ENCODE results near the gene INKA2. TPM values are rescaled to one million over a fixed set of nuclear protein-coding genes. Genes with fewer than 3 reads are reported as not detected.
A peak's percentile ranks its signal among the peaks of the same experiment; 100 is the strongest.

The INKA2 gene
- total and polyA plus RNA-seq, 9 donors: 27.3 to 61.9 (median 44.4) TPM

DNA sequence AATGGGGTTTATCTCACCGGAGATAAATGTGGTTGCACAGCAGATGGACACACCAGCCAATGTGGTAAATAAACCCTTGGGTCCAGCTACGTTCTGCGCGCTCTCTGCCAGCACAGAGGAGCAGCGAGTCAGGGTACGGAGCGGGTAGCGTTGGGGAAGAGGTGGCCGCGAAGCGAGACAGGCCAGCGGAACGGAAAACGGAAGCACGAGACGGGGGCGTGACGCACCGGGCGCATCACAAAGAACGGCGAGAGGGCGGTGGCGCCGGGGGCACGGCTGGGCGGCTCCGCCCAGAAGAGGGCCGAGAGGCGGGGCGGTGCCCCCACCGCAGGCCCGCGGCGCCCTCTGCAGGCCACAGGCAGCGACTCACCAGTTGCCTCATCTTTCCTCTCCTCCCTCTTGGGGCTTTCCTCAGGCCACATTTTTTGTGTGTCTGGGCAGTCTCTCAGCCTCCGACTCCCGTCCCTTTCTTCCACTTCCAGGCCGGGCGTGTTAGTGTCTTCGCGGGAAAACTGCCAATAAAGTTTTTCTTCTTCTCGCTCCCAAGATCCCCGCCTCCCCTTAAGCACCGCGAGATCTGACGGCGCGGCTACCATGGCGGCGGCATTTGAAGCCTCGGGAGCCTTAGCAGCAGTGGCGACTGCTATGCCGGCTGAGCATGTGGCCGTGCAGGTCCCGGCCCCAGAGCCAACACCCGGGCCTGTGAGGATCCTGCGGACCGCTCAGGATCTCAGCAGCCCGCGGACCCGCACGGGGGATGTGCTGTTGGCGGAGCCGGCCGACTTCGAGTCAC is 16.3 kb upstream of the INKA2 start, which contains the start of gene DDX20:
Gene DDX20, plus strand, starts transcription at position 571 of the 793 bp plus-strand sequence. Its CDS starts 24 bp downstream, at position 595.
- Histone ChIP-seq H3K27me3 (ENCODE audit: control insufficient read depth, insufficient read depth, low read length) (no peaks in the 10 kb centered on the region), H3K36me3 (ENCODE audit: control insufficient read depth, insufficient read depth, low read length) (peaks cover 8% of the 10 kb centered on the region), H3K4me3 (ENCODE audit: low read length) (peak within 1 kb of the TSS; percentile 95), H3K27ac (ENCODE audit: low read length) (peak within 1 kb of the TSS; percentile 100), H3K9me3 (replicated peaks; ENCODE audit: control insufficient read depth, low read depth, low read length) (no peaks in the 10 kb centered on the region), H3K4me1 (ENCODE audit: control insufficient read depth, insufficient read depth, low read length) (peaks cover 13% of the 10 kb centered on the region)
- WGBS (ENCODE audit: insufficient coverage): under 1% methylated on average over 60 of the region's 67 CpGs
- DNase-seq: peak; percentile 99

DNA sequence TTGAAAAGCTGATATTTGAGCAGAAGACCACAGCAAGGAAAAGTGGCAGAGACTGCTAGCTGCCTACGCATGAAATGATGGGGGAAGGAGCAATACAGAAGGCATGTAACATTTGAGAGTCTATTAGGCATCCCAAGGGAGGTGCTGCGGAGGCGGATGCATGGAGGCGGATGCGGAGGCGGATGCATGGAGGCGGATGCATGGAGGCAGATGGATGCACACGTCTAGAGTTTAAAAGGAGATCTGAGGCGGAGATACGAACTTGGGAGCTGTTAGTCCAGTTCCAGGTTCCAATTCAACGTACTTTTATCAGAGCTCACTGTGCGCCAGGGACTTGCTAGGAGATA is 15.8 kb upstream of the INKA2 start:
- peak overlapping the region; percentile 95 for H3K4me3 ChIP-seq (ENCODE audit: low read length)
- H3K27ac ChIP-seq (ENCODE audit: low read length): peak overlapping the region; percentile 100
- H3K9me3 ChIP-seq (replicated peaks; ENCODE audit: control insufficient read depth, low read depth, low read length): no peaks in the 10 kb centered on the region
- peaks cover 7% of the 10 kb centered on the region for H3K36me3 ChIP-seq (ENCODE audit: control insufficient read depth, insufficient read depth, low read length)
- 2% methylated on average over 12 of the region's 12 CpGs for WGBS (ENCODE audit: insufficient coverage)
- peak; percentile 79 for DNase-seq
- no peaks in the 10 kb centered on the region for H3K27me3 ChIP-seq (ENCODE audit: control insufficient read depth, insufficient read depth, low read length)
- H3K4me1 ChIP-seq (ENCODE audit: control insufficient read depth, insufficient read depth, low read length): peaks cover 13% of the 10 kb centered on the region

DNA sequence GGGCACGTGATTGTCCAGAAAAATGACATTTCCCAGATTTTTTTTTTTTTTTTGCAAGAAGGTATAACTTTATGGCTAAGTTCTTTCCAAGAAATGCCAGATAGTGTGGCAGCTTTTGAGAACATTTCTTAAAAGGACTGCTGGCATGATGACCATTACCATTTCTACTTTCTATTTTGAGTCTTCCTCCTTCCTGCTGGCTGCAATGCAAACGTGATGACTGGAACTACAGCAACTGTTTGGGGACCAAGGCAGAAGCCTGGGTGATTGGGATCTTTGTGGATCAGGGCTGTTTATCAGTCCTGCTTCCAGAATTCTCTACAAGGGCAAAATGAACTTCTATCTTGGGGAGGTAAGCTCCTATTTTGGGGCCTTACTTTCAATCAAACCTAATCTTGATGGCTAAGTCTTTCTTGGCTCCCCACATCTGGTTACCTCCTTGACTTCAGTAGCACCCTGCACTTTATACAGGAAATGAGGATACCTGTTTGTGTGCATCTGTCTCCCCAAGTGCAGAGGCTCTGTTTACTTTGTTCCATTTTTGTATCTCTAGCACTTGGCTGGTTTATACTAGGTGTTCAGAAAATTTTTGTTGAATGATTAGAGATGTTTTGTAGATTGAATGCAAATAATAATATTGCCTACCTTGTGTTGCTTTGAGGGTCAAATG is 12.8 kb upstream of the INKA2 start:
- H3K27me3 ChIP-seq (ENCODE audit: control insufficient read depth, insufficient read depth, low read length): no peaks in the 10 kb centered on the region
- WGBS (ENCODE audit: insufficient coverage): no CpG with 5 or more reads among the region's 2 CpGs
- H3K36me3 ChIP-seq (ENCODE audit: control insufficient read depth, insufficient read depth, low read length): no peaks in the 10 kb centered on the region
- H3K4me1 ChIP-seq (ENCODE audit: control insufficient read depth, insufficient read depth, low read length): peaks cover 13% of the 10 kb centered on the region
- DNase-seq: no peak
- H3K9me3 ChIP-seq (replicated peaks; ENCODE audit: control insufficient read depth, low read depth, low read length): no peaks in the 10 kb centered on the region
- H3K4me3 ChIP-seq (ENCODE audit: low read length): no peak overlapping the region
- H3K27ac ChIP-seq (ENCODE audit: low read length): no peak overlapping the region

DNA sequence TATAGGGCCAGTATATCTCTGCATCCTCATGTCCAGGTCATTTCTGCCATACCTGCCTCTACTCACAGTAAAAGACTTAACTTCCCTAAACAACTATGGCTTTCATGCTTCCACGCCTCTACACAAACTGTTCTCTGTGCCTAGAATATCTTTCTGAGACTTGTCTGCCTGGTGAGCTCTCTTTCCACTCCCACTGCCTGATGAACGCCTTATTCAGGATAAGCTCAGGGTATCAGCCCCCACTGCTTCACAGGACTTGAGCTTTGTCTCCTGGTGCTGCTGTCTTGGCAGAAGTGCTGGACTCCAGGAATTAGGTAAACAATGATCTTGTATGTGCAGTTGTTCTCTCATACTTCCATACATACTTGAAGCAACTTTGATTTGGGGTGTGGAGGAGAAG is 11.7 kb upstream of the INKA2 start:
- no peak overlapping the region for H3K4me3 ChIP-seq (ENCODE audit: low read length)
- peaks cover 17% of the 10 kb centered on the region for H3K4me1 ChIP-seq (ENCODE audit: control insufficient read depth, insufficient read depth, low read length)
- no peak for DNase-seq
- H3K9me3 ChIP-seq (replicated peaks; ENCODE audit: control insufficient read depth, low read depth, low read length): no peaks in the 10 kb centered on the region
- no peak overlapping the region for H3K27ac ChIP-seq (ENCODE audit: low read length)
- no peaks in the 10 kb centered on the region for H3K36me3 ChIP-seq (ENCODE audit: control insufficient read depth, insufficient read depth, low read length)
- WGBS (ENCODE audit: insufficient coverage): 56% methylated on average over 2 of the region's 2 CpGs
- no peaks in the 10 kb centered on the region for H3K27me3 ChIP-seq (ENCODE audit: control insufficient read depth, insufficient read depth, low read length)

DNA sequence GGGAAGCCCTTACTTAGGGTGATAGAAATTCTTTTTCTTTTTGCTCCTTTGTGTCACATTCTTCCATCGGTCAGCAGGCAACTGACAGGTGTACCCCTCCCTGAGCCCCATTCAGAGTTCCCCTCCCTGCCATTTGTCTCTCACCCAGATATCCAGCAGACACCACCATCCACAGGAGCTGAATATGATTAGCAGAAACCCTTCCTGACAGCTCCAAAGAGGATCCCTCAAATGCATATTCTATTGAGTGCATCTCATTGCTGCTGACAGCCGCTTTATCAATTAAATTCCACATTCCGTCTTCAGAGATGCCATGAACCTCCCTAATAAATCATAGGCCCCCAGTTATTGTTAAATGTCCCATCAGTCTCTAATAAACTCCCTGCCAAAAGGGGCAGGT is 10.4 kb upstream of the INKA2 start:
- H3K4me1 ChIP-seq (ENCODE audit: control insufficient read depth, insufficient read depth, low read length): peaks cover 21% of the 10 kb centered on the region
- DNase-seq: no peak
- no peak overlapping the region for H3K4me3 ChIP-seq (ENCODE audit: low read length)
- no peak overlapping the region for H3K27ac ChIP-seq (ENCODE audit: low read length)
- no peaks in the 10 kb centered on the region for H3K36me3 ChIP-seq (ENCODE audit: control insufficient read depth, insufficient read depth, low read length)
- H3K9me3 ChIP-seq (replicated peaks; ENCODE audit: control insufficient read depth, low read depth, low read length): no peaks in the 10 kb centered on the region
- WGBS (ENCODE audit: insufficient coverage): 68% methylated on average over 3 of the region's 3 CpGs
- no peaks in the 10 kb centered on the region for H3K27me3 ChIP-seq (ENCODE audit: control insufficient read depth, insufficient read depth, low read length)

DNA sequence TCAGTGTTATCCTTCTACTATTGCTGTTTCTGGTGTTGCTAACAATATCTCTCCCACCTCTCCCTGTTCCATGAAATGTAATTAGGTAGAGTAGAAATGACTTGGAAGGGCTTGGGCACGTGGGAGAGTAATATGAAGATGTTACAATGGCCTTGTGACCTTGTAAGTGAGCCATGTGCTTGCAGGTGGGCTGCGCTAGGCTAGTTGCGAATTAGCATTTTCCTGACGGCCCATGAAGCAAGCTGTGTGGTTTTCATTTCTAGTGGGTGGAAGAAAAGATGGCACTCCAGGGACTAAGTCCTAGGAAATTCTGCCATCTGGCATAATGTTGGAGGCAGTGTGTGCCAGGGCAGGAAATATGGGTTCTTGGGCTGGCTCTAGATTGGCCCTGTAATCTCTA is 8.8 kb upstream of the INKA2 start:
- Histone ChIP-seq H3K36me3 (ENCODE audit: control insufficient read depth, insufficient read depth, low read length) (no peaks in the 10 kb centered on the region), H3K27me3 (ENCODE audit: control insufficient read depth, insufficient read depth, low read length) (no peaks in the 10 kb centered on the region), H3K4me1 (ENCODE audit: control insufficient read depth, insufficient read depth, low read length) (peaks cover 29% of the 10 kb centered on the region), H3K9me3 (replicated peaks; ENCODE audit: control insufficient read depth, low read depth, low read length) (no peaks in the 10 kb centered on the region), H3K4me3 (ENCODE audit: low read length) (no peak overlapping the region), H3K27ac (ENCODE audit: low read length) (no peak overlapping the region)
- no peak for DNase-seq
- 69% methylated on average over 4 of the region's 4 CpGs for WGBS (ENCODE audit: insufficient coverage)

DNA sequence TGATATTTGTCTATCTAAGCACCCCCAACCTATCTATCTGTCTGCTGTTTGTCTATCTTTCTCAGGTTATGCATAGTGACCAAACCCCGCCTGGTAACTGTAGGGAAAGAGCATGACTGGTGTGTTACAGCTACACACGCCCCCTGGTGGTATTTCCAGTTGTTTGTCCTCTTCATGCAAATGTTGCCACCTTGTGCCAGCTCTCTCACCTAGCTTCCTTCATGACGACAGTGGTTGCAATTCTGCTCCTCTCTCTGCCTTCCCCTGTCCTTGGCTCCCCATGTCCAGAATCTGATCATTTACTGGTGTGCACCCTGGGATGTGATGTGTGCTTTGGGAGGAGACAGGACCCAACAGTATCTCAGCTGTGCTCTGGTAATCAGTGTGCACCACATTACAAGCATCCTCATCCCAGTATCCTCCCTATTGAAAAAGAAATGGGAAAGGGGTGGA is 8.1 kb upstream of the INKA2 start:
- H3K27me3 ChIP-seq (ENCODE audit: control insufficient read depth, insufficient read depth, low read length): no peaks in the 10 kb centered on the region
- H3K4me1 ChIP-seq (ENCODE audit: control insufficient read depth, insufficient read depth, low read length): peaks cover 30% of the 10 kb centered on the region
- no peak overlapping the region for H3K4me3 ChIP-seq (ENCODE audit: low read length)
- 20% methylated on average over 1 of the region's 3 CpGs for WGBS (ENCODE audit: insufficient coverage)
- peak; percentile 60 for DNase-seq
- H3K36me3 ChIP-seq (ENCODE audit: control insufficient read depth, insufficient read depth, low read length): no peaks in the 10 kb centered on the region
- no peaks in the 10 kb centered on the region for H3K9me3 ChIP-seq (replicated peaks; ENCODE audit: control insufficient read depth, low read depth, low read length)
- no peak overlapping the region for H3K27ac ChIP-seq (ENCODE audit: low read length)

DNA sequence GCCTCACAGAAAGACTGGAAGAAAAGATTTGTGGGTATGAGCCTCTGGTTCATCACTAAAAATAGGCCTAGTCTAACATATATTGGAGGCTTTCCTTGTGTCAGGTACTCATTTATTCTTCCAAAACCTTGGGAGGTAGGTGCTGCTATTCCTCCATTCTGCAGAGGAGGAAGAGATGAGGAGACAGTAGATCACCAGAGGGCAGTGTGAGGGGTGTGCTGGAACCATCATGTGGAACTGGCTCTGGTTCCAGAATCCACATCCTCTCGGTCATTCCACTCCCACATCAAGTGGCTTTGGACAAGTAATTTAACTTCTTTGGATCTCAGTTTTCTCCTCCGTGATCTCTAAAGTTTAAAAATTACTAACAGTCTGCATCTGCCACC is 7.4 kb upstream of the INKA2 start:
- H3K4me1 ChIP-seq (ENCODE audit: control insufficient read depth, insufficient read depth, low read length): peaks cover 30% of the 10 kb centered on the region

DNA sequence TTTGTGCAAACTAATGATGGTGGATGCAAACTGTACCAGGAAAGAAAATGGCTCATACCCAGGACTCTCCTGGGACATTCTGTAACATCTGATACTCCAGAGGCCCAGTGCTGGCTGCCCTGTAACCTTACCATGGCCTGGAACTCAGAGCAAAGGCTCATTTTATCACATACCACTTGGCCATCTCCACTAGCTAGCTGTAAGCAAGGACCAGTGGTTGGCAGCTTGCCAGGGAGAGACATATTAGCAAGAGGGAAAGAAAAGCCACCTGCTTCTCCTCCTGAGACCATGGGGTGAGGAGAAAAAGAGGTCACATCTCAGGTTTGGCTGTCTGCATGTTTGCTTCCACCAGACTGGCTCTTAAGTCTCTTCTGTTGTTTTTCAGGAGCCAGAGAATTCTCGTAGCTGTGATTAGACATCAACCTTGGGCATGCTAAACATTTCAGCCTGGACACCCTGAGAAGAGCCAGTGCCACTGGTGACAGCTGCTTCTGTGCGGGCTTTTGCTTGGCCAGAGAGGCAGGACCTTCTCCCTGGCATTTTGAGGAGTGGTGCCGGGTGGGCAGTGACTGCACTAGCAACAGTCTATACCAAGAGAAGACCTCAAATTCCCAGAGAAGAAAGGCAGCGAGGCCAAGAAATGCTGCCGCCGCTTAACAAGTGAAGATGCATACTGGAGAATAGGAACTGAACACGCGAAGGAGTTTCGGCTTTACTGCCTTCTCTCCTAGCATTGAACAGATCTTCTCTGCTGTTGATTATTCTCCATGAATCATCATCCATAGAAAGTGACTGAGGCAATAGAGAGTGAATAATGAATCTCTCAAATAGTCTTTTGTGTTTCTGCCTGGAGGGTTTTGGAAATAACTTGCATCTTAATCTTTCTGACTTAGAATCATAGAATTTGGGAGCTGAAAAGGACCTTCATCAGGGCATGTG is 6.7 kb upstream of the INKA2 start:
- H3K4me1 ChIP-seq (ENCODE audit: control insufficient read depth, insufficient read depth, low read length): peaks cover 36% of the 10 kb centered on the region
- H3K9me3 ChIP-seq (replicated peaks; ENCODE audit: control insufficient read depth, low read depth, low read length): no peaks in the 10 kb centered on the region
- H3K36me3 ChIP-seq (ENCODE audit: control insufficient read depth, insufficient read depth, low read length): no peaks in the 10 kb centered on the region
- H3K27ac ChIP-seq (ENCODE audit: low read length): peak overlapping the region; percentile 35
- H3K4me3 ChIP-seq (ENCODE audit: low read length): no peak overlapping the region
- peaks cover 8% of the 10 kb centered on the region for H3K27me3 ChIP-seq (ENCODE audit: control insufficient read depth, insufficient read depth, low read length)
- peak; percentile 64 for DNase-seq
- 80% methylated on average over 3 of the region's 9 CpGs for WGBS (ENCODE audit: insufficient coverage)

More for the DNA sequence above, 7.4 kb upstream of the INKA2 start:
- Histone ChIP-seq H3K4me3 (ENCODE audit: low read length) (no peak overlapping the region), H3K36me3 (ENCODE audit: control insufficient read depth, insufficient read depth, low read length) (no peaks in the 10 kb centered on the region), H3K9me3 (replicated peaks; ENCODE audit: control insufficient read depth, low read depth, low read length) (no peaks in the 10 kb centered on the region), H3K27me3 (ENCODE audit: control insufficient read depth, insufficient read depth, low read length) (peaks cover 2% of the 10 kb centered on the region), H3K27ac (ENCODE audit: low read length) (no peak overlapping the region)
- 68% methylated on average over 2 of the region's 2 CpGs for WGBS (ENCODE audit: insufficient coverage)
- no peak for DNase-seq

DNA sequence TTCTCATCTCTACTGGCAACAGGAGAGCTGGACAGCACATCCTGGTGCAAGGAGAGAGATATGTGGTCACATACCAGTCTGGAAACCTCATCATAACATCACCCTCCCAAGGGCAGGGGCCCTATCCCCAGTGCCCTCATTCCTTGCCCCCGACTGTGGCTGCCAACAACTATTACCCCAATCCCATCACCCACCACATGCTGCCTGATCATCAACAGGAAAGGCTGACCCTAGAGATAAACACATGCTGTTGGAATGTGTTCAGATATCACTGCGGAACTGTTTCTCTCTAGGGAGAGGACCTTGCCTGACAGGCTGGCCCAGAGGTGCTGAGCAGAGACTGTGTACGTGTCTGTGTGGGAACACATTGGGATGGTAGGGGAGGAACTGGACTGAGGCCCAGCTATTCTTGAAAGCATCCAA is 4.5 kb upstream of the INKA2 start:
- no peaks in the 10 kb centered on the region for H3K36me3 ChIP-seq (ENCODE audit: control insufficient read depth, insufficient read depth, low read length)
- H3K27me3 ChIP-seq (ENCODE audit: control insufficient read depth, insufficient read depth, low read length): peaks cover 11% of the 10 kb centered on the region
- peaks cover 48% of the 10 kb centered on the region for H3K4me1 ChIP-seq (ENCODE audit: control insufficient read depth, insufficient read depth, low read length)
- no peaks in the 10 kb centered on the region for H3K9me3 ChIP-seq (replicated peaks; ENCODE audit: control insufficient read depth, low read depth, low read length)
- WGBS (ENCODE audit: insufficient coverage): no CpG with 5 or more reads among the region's 3 CpGs
- H3K4me3 ChIP-seq (ENCODE audit: low read length): no peak overlapping the region
- no peak for DNase-seq
- no peak overlapping the region for H3K27ac ChIP-seq (ENCODE audit: low read length)

Measured in muscle of leg (tissue), 11 donors.